Measurements from ENCODE around the gene LY6G6C.
A peak's percentile ranks its signal among the peaks of the same experiment; 100 is the strongest.
"Not testable (repeated sequence)": the region's sequence is repeated elsewhere in the genome, so short reads cannot be mapped to it uniquely, and the experiment has no call there.

The LY6G6C gene

DNA sequence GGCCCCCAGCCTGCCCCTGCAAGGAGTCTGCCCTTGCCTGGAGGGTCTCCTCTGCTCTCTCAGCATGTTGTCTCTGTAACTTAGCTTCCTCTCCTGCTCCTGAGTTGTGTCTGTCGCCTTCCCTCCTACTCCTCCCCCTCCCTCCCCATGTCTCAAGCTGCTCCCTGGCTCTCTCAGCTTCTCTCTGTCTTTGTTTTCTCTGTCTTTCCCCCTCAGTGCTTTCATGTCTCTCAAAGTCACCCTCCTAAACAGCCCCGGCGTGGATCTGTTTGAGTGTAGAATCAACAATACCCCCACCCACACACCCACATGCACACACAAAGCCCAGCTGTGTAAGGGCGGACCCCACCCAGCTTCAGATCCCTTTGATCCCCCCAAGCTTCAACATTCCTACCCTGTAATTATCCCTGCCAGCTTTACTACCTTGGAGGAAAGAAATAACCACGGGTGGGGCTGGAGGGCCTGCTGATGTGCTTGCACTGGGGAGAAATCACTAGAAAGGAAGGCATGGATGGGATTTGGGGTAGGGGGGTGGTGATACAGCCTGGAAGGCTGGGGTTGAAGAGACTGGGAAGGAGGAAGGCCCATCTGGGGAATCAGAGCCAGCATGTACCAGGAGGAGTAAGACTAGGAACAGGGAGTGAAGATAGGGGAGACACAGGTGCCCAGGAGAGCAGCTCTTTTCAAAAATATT lies 7.4 kb downstream of the LY6G6C start:
- intact Hi-C loops (cut with DNase I) = no loop called here
- no peak for DNase-seq

DNA sequence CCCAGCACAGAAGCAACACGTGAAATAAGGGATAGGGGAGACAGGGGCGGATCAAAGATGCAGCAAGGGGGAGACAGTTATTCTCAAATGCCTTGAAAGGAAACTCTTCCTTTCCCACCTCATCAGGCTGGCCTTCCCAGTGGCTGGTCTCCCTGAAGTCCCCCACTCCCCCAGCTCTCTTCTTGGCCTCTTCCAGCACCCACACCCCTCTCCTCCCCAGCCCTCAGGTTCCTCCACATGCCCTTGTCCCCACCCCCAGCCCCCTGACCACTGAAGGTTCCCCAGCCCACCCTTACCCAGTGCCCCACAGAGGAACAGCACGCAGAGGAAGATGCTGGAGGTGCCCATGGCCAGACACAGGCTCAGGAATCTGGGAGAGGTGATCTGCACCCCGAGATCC lies 8.1 kb downstream of the LY6G6C start:
- intact Hi-C loops (cut with DNase I) = no loop called here
- DNase-seq = no peak

DNA sequence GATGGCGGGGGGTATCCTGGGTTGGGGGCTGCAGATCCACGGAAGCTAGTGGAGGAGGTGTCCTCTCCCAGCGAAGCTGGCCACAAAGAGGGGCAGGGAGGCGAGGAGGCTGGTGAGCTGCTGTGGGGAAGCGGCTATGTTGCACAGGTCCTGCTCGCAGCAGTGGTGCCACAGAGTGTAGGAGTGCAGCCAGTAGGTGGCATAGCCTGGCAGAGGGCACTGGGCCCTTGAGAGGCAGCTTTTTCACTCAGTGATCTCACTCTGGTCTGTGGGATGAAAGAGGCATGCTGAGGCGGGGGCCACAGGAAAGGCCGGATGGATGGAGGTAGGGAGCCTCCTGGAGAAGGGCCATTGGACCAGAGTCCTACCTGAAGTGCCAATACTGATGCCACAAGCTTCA lies 9.2 kb downstream of the LY6G6C start:
- DNase-seq = no peak
- intact Hi-C loops (cut with DNase I) = no loop called here

DNA sequence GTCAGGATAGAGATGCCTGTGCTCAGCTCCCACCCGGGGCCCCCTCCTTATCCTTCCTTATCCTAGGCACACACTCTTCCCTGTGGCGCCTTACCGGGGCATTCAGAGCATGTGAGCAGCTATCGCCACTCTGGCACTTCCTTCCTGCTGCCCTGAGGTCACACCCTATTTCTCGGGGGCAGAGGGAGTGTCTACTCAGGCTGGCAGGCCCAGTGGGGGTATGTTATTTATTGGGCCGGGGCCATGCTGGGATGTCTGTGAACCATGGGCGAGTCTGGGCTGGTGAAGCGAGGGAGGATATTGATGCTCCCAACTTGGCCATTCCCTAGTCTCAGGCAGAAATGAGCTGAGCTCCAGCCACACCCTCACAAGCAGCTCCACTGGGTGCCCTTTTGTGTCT lies 10.3 kb downstream of the LY6G6C start:
- intact Hi-C loops (cut with DNase I) = no loop called here

DNA sequence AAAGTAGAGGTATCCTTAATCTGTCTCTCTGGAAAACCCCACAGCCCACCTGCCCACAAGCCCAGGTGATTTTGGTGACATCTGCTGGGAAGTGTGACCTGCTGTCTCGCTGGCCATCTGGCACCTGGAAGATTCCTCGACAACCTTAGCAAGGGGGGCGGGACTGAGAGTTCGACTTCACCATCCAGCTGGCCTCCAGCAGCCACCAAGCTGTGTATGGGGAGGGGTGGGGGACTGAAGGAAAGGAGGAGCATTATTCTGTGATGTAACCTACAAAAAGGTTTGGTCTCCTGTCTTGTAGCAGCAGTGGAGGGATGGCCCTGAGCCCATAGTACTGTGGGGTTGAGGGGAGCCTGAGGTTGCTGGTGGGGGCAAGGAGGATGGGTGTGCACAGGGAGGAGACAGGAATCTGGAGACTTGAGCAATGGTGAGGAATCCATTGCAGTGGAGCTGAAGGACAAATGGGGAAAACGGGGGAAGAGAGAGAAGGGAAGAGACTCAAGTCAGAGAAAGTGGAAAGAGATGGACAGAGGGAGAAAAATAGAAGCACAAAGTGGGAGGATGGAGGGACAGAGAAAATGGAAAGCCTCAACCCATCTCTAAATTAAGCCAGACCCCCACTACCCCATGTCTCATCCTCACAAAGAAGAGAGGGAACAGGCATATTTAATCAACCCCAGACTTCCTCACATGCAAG lies 10.9 kb downstream of the LY6G6C start:
- DNase-seq = no peak
- intact Hi-C loops (cut with DNase I) = no loop called here

More for the DNA sequence above, 10.3 kb downstream of the LY6G6C start:
- DNase-seq = no peak

DNA sequence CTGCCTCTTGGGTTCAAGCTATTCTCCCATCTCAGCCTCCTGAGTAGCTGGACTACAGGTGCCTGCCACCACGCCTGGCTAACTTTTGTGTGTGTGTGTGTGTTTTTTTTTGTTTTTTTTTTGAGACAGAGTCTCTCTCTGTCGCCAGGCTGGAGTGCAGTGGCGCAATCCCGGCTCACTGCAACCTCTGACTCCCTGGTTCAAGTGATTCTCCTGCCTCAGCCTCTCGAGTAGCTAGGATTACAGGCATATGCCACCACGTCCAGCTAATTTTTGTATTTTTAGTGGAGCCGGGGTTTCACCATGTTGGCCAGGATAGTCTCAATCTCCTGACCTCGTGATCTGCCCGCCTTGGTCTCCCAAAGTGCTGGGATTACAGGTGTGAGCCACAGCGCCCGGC lies 12.4 kb downstream of the LY6G6C start:
- intact Hi-C loops (cut with DNase I); DNase-seq: not testable (repeated sequence)

DNA sequence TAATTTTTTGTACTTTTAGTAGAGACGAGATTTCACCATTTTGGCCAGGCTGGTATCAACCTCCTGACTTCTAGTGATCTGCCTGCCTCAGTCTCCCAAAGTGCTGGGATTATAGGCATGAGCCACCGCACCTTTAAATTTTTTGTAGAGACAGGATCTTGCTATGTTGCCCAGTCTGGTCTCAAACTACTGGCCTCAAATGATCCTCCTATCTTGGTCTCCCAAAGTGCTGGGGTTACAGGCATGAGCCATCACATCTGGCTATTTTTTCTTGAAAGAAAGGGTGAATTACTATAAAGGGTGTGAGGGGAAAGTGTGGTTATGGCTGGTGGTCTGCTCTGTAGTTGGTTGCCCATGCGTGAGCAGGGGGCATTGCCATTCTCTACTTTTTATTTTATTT lies 13.3 kb downstream of the LY6G6C start:
- DNase-seq = no peak
- intact Hi-C loops (cut with DNase I) = no loop called here

DNA sequence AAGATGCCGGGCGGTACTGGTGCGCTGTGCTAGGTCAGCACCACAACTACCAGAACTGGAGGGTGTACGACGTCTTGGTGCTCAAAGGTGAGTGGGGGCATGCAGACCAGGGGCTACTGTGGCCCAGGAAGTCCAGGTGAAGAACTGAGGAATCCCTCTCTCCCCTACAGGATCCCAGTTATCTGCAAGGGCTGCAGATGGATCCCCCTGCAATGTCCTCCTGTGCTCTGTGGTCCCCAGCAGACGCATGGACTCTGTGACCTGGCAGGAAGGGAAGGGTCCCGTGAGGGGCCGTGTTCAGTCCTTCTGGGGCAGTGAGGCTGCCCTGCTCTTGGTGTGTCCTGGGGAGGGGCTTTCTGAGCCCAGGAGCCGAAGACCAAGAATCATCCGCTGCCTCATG lies 13.8 kb downstream of the LY6G6C start:
- DNase-seq = no peak

DNA sequence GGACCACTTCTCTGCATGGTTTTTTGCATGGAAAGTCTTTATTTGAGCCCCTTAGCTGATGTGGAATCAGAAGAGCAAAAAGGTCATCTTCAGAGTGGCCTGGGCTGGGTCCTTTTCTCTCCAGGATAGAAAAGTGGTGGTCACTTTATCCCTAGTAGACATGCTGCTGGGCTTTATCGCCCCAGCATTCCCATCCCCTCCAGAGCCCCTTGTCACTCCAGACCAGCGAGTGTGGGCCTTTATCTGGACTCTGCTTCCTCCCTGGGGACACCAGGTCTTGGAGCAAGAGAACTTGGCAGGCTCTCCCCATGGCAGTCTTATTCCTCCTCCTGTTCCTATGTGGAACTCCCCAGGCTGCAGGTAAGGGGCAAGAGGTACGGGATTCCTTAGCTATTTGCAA lies 14.9 kb downstream of the LY6G6C start, which contains the start of gene LY6G6F:
Gene LY6G6F (plus strand): TSS at position 268 of the 400 bp plus-strand sequence. CDS start 41 bp downstream, at position 309.
- DNase-seq = no peak
- intact Hi-C loops (cut with DNase I) = no loop called here

More for the DNA sequence above, 13.8 kb downstream of the LY6G6C start:
- intact Hi-C loops (cut with DNase I) = no loop called here

DNA sequence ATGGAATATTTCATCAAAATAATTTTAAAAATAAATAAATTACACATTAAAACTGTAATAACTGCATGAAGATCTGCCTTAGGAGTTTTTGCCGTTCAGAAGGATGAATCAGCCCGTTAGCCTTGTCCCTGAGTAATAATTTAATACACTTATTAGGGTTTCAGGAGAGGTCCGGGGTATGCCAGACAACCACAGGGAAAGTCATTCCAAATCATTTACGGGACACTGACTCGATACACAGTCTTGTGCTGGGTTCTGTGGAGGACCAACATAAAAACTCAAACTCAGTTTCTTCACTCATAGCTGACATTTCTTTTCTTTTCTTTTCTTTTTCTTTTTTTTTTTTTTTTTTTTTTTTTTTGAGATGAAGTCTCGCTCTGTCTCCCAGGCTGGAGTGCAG lies 15.6 kb downstream of the LY6G6C start:
- intact Hi-C loops (cut with DNase I) = no loop called here

DNA sequence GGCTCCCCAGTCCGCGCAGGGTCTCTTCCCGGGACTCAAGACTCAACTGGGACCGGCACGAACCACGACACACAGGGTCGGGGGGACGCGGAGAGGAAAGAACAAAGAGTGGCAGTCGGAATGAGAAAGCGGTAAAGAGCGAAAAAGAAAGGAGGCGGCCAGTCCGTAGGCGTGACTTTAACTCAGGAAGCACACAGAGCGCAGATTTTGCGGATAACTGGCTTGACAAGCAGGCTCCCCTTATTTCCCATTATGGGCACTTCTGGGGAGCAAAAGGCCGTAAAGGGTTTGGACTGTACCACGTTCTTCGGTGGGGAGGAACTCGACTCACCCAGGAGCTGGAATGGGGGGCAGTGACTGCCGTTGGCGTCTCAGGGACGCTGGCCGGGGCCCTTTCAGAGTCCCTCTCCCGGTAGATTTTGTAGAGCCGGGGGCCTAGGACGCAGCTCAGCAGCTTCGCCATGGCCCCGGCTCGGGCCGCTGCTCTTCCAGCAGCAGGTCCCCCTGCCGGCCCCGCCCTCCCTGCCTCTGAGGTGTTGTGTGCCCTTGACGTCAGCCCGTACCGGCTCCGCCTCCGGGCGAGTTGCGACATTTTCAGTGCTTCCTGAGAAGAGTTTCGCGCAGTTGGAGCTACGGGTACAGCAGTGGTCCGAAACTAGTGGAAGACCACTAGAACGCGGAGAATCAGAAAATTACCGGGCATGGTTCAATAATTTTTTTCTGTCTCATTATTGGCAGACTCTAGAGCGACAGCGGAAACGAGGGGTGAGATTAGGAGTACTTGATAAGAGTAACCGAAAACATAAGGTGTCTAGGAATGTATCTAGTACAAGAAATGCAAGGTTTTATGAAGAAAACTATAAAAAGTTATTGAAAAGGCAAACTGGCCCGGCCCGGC lies 18.5 kb downstream of the LY6G6C start, which contains the start of gene ABHD16A:
Gene ABHD16A (minus strand): TSS at position 506 of the 898 bp plus-strand sequence. CDS start 43 bp downstream, at position 463.
- intact Hi-C loops (cut with DNase I) = no loop called here
- peak; percentile 97 to 100 (median 99) for DNase-seq

More for the DNA sequence above, 15.6 kb downstream of the LY6G6C start:
- no peak for DNase-seq

DNA sequence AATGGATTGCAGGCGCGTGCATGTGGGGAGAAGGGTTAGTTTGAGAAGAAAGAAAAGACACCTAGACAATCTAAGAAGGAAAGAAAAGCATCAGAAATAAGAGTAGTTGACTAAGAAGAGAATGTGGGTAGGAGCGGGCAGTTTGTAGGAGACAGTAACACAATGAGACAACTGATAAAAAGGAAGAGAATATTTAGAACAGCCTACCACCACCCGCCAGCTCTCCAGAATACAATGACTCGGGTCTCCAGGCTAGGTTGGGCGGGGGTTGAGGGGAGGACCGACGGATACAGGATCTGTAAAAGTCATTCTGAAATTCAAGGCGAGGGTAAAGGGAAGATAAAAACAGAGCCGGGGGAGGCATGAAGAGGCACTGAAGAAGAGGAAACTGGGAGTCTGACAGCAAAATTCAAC lies 19.1 kb downstream of the LY6G6C start:
- intact Hi-C loops (cut with DNase I) = no loop called here

DNA sequence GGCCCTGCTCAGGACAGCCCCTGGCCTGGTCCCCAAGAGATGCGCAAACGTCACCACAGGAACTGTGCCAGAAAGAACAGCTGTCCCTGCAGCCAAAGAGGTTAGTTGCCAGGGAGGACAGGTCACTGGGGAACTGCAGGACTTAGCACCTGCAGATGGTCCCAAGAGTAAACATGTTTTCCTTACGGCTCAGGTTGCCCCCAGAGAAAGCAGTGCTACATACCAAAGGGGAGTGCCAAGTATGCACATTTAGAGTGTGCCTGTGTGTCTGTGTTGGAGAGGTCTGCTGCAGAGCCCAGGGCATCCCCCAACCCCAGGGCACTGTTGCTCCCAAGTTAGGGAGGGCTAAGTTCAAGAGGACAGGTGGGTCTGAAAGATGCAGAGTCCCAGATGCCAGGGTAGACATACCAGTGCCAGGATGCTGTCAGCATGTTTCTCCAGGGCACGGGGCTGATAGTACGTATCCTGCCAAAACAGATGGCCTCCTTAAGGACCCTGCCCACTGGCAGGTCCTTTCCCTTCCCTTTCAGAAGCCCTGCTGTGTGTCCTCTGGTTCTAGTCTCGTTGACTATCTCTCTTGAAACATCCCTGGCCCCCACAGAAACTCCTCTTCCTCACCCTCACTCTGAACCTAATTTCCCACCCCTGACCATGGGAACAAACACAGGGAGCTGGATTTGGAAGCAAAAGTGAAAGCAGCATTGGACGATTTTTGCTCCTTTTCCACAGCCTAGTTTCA lies 19.7 kb downstream of the LY6G6C start:
- DNase-seq = no peak
- intact Hi-C loops (cut with DNase I) = no loop called here

More for the DNA sequence above, 19.1 kb downstream of the LY6G6C start:
- DNase-seq = peak in 3 of 42 donors; percentile 26 to 50 (median 39)

DNA sequence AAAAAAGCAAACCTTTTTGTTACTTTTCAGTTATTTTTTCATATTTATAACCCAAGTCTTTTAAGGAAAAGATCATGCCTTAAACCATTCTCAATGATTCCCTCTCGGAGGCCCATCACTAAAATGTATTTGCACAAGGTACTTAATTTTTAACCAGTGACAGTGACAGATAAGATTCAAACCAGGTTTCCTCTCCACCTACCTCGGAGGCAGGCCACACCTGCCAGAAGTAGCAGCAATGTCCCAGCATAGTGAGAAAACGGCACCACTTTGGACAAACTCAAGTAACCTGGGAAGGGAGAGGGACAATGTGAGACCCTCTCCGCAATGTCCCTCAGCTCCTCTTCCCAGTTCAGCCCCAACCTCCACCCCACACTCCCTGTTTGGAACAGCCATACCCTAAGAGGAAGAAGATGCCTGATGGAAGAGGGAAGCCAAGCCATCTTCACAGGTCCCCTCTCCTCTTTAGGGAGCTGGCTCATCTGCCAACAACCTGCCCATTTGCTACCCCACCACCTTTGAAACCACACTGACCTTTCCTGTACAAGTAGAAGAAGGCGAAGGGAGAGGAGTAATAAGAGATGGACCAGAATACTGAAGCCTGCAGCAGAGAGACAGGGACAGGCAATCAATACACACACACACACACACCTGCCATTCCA lies 20.7 kb downstream of the LY6G6C start:
- intact Hi-C loops (cut with DNase I) = no loop called here
- no peak for DNase-seq

DNA sequence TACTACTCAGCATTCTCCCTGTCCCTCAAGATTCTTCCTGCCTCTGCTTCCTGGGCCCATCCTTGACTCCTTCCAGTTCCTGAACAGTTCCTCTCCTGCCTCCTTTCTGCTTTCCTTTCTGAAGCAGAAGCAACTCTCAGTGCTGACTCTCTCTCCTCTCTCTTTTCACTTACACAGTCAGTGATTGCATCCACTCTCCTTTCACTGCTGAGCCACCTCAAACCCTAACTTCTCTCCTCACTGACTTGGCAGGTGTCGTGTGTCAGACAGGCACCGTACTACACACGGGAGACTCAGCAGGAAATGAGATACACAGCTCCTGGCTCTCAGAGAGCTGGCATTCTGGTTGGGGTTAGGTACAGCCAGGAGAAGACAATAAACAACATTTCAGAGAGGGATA lies 24.0 kb downstream of the LY6G6C start:
- intact Hi-C loops (cut with DNase I) = no loop called here
- no peak for DNase-seq

DNA sequence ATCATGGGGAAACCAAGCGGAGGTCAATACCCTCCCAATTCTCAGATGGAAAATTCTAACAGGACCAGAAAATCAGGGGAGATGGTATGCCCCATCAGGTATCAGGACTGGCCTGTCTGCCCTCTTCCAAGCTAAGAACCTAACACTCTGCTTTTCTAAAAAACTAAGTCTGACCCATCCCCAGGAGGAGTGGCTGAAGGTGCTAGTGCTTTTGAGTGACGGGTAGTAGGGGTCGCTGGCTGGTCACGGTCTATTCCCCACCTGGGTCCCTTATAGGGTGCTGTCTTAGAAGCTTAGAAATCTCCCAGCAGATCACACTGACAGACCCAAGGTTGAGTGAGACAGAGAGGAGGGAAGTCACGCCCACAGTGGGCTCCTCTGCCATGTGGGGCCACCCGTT lies 28.0 kb downstream of the LY6G6C start:
- no peak for DNase-seq
- intact Hi-C loops (cut with DNase I) = no loop called here

DNA sequence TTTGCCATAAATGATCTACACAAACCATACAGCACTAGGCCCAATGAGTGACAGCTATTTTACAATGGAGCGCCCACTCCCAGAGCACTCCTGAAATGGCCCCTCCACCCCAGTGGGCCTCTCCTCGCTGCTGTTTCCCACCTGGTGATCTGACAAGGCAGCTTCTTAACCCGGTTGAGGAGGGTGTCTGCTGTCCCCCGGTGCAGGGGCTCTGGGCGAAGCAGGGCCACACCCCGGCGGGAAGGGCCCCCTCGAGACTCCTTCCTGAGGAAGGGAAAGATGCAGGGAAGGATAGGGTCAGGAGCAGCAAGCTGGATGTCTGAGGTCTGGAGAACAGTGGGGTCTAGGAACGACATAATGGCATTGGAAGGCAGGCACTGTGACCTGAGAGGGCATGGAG lies 28.7 kb downstream of the LY6G6C start:
- no peak for DNase-seq
- intact Hi-C loops (cut with DNase I) = no loop called here

DNA sequence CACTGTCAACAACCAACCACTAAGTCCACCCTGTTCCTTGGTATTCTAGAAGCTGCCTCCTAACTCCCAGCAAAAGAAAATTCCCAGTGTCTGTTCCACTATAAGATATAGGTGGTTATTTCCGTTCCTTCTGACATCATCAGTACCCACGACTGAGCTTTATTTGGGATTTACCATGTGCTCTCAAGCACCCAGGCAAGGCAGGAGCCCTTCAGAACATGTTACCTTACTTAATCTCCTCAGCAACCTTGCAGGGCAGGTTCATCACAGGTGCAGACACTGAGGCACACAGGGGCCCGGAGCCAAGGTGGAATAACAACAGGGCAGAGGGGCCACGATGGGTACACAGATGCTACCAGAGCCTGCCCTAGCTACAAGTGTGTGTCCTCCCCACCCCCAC lies 29.2 kb downstream of the LY6G6C start:
- intact Hi-C loops (cut with DNase I) = no loop called here
- DNase-seq = peak in 21 of 42 donors; percentile 11 to 78 (median 39)
